ENCODE measurements around the gene CCT8.

DNA sequence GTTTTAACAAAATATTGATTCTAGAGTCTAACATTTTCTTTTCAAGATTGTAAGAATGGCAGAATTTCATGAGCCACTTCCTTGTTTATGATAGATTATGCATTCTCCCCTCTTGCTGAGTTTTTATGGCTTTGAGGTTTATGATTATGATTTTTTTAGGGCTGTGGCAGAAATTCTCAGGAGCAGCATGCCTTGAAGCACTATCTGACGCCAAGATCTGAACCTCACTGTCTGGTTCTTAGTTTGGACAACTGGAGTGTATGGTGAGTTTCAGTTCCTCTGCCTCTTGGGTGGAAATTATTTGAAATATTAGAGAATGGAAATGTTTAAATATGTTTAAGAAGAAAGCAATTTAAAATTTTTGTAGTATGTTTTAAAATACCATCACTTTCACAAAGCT is 38.8 kb downstream of the CCT8 start:
- TF ChIP-seq RAD21 (IDR thresholded peaks at IDR 0.05; ENCODE audit: low read length) (no peak), POLR2A (IDR thresholded peaks at IDR 0.05; ENCODE audit: low read depth, low read length) (no peak), SMC3 (IDR thresholded peaks at IDR 0.05; ENCODE audit: low read depth, low read length) (no peak), RCOR1 (IDR thresholded peaks at IDR 0.05; ENCODE audit: insufficient replicate concordance, low read length) (no peak), CEBPB (IDR thresholded peaks at IDR 0.05; ENCODE audit: low read depth, low read length) (no peak), USF2 (IDR thresholded peaks at IDR 0.05; ENCODE audit: low read depth, low read length) (no peak), CHD1 (IDR thresholded peaks at IDR 0.05; ENCODE audit: low read depth, low read length) (no peak), NFE2L2 (IDR thresholded peaks at IDR 0.05; ENCODE audit: low read depth, low read length) (no peak), MXI1 (IDR thresholded peaks at IDR 0.05; ENCODE audit: borderline replicate concordance, low read depth, low read length) (no peak), MAZ (IDR thresholded peaks at IDR 0.05; ENCODE audit: borderline replicate concordance, low read depth, low read length) (no peak)
- TF ChIP-seq, protein P1, sequence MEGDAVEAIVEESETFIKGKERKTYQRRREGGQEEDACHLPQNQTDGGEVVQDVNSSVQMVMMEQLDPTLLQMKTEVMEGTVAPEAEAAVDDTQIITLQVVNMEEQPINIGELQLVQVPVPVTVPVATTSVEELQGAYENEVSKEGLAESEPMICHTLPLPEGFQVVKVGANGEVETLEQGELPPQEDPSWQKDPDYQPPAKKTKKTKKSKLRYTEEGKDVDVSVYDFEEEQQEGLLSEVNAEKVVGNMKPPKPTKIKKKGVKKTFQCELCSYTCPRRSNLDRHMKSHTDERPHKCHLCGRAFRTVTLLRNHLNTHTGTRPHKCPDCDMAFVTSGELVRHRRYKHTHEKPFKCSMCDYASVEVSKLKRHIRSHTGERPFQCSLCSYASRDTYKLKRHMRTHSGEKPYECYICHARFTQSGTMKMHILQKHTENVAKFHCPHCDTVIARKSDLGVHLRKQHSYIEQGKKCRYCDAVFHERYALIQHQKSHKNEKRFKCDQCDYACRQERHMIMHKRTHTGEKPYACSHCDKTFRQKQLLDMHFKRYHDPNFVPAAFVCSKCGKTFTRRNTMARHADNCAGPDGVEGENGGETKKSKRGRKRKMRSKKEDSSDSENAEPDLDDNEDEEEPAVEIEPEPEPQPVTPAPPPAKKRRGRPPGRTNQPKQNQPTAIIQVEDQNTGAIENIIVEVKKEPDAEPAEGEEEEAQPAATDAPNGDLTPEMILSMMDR (conservative IDR thresholded peaks at IDR 0.05; ENCODE audit: low read depth, low read length) = no peak

Measured in IMR-90 (cell line).